Left forelimb (tissue), 1 donor: Measurements from ENCODE around the gene PLCE1.
"Not testable (repeated sequence)": the region's sequence is repeated elsewhere in the genome, so short reads cannot be mapped to it uniquely, and the experiment has no call there.

Experiments used
- DNase-seq: peaks from one replicate; pipeline ENCODE4 v3.0.0-alpha.2; 2018; ENCODE audit warnings: low spot score

Gene PLCE1

DNA sequence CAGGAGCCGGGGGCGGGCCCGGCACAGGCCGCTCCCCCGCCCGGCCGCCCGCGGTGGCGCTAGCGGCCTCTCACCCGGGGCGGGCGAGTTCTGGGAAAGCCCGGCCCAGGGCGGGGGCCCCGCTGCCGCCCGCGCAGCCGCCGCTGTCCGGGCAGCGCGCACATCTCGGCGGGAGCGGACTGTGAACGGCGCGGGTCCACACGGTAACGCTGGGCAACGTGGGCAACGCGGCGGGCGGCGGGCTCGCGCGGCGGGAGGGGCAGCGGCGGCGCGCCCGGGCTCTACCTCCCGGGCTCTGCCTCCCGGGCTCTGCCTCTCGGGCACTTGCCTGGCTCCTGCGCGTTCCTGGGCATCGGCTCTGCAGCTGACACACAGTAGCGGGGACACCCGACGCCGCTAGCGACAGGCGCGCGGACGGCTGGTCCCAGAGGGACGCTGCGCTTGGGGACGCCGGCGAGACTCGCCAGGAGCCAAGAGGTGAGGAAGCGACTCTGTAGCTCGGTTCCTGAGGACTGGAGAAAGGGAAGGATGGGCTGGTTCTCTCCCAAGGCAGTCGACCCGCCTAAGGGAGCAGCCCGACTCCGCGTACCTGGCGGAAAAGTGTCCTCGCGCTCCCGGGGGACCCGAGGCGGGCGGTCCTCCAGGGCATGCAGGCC, at the start of gene PLCE1:
TSS of gene PLCE1 (plus strand) at position 150 of the 656 bp plus-strand sequence. CDS start 37,116 bp downstream, outside the sequence.
- DNase-seq: peak; percentile 81

DNA sequence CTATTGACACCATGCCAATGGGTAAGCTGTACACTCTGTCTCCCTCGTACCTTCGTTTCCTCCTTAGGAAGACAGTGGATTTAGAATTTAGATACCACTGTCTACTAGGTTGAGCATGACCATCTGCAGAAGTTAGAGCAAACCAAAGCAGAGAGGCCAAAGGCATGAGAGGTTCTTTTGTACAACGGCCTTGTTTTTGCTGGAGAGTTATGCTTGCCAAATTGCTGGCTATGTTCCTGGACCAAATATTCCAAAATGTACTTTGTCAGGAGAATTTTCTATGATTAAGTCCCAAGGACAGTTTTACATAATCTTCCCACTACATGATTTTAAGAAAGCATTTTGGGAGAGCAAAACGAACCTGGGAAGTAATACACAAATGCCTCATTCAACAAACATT, 47.9 kb upstream of the PLCE1 start:
- no peak for DNase-seq

DNA sequence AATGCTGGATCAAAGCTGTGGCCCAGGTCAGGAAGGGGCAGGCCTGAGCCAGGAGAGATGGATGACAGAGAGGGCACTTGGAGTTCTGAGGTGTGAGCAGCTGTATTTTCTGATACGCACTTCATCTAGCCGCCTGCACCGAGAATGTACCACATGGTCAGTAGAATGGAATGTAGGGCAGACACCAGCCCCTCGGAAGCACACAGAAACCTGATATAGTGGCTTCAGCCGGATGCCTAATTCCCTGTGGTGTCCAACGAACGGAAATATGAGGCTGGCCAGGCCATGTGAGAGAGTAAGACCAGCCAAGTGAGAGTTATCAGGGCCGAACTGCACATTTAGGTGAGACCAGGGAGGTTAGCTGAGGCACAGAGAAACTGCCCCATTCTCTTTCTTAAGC, 46.7 kb upstream of the PLCE1 start:
- no peak for DNase-seq

DNA sequence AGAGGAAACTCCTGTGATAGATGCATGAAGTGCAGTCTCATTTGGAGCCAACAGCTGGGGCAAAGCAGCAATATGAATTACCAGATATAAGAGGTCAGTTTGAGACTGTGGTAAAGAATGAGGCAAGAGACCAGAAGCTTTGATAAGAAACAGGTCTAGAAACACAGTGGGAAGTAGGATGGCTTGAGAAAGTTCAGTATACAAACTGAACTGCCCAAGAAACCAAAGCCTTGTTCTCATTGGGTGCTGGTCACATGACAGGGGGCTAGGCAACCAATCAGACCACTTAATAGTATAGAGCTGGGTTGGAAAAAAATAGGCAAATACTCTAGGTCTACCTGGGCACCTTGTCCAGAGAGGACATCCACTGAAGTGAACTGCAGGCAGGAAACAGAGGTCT, 46.2 kb upstream of the PLCE1 start:
- DNase-seq: no peak

DNA sequence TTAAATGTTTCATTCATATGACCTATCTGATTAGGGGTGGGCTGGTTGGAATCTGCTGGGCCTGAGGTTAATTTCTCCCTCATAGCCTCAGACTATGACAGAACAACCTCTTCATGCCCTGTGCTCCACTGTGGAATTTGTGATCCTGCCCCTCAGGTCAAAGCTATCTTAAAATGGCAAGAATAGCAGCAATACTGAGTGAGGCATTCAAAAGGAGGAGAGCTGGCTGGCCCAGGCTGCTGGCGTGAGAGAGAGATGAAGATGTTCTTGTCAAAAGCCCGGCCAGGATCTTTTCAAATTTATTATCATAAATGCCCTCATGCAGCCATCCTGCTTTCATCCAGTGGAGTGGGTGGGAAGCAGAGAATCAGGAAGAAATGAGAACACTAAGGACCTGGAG, 41.8 kb upstream of the PLCE1 start:
- no peak for DNase-seq

DNA sequence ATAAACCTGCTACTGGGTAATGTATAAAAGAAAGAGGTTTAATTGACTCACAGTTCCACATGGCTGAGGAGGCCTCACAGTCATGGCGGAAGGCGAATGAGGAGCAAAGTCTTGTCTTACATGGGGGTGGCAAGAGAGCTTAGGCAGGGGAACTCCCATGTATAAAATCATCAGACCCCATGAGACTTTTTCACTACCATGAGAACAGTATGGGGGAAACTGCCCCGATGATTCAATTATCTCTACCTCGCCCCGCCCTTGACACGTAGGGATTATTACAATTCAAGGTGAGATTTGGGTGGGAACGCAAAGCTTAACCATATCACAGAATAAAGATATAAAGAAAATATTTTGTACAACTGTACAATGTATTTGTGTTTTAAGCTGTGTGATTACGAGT, 39.4 kb upstream of the PLCE1 start:
- DNase-seq: no peak

DNA sequence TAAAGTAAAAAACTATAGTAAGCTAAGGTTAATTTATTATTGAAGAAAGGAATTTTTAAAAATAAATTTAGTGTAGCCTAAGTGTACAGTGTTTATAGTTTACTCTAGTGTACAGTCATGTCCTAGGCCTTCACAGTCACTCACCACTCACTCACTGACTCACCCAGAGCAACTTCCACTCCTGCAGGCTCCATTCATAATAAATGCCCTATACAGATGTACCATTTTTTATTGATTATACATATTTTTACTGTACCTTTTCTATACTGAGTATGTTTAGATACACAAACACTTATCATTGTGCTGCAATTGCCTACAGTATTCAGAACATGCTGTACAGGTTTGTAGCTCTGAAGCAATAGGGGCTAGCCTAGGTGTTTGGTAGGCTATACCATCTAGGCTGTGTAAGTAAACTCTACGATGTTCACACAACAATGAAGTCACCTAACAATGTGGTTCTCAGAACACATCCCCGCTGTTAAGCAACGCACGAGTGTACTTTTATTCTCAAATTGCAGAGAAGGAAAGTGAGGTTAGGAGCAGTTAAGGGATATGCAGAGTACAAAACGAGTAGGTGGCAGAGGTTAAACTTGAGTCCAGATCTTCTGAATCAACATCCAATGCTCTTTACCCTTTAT, 38.9 kb upstream of the PLCE1 start:
- DNase-seq: no peak

DNA sequence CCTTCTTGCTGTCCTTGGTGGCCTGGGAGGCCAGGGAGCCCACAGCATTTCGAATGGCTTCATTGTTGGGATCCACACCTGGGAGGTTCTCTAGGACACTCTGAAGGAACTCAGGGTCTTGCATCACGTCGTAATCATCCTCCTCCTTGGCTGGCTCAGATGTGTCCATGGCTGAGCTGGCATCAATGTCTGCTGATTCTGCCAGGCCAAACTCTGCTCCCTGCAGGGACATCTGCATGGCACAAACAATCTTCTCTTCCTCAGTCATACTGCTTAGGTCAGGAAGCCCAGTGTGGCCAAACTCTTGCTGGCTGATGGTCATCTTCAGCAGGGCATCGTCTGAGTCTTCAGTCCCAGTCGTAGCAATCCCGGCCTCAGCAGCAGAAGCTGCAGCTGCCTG, 34.9 kb upstream of the PLCE1 start:
- DNase-seq: no peak

DNA sequence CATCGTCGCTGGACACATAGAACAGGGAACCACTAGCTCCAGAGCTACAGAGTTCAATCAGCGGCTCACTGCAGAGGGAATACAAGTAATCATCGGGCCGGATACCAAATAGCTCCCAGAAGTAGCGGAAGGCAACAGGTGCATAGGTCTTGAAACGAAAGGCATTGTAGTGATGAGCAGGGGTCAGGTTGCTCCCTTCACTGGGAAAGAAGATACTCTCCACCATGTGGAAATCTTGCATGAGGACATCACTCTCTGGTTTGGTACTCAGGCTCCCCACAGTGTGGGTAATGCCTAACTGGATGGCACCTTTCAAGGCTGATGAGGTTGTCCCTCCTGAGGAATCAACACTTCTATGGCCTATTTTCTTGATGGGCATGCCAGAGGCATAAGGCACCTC, 32.7 kb upstream of the PLCE1 start:
- DNase-seq: not testable (repeated sequence)

DNA sequence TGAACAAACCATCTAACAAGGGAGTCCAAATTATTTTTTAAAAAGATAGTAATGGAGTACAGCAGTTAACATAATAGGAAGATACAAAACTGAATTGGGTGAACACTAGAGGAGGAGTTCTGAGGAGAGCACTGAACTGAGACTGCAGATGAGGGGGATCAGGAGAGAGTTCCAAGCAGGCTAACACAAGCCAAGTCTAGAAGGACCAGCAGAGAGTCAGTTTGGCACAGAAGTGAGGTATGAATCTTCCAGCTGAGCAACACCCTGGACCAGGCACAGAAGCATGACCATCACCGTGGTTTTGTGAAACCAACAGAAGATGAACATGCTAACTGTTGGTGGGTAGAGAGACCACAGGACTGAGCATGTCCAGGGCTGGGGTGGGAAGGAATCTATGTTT, 30.8 kb upstream of the PLCE1 start:
- DNase-seq: no peak

DNA sequence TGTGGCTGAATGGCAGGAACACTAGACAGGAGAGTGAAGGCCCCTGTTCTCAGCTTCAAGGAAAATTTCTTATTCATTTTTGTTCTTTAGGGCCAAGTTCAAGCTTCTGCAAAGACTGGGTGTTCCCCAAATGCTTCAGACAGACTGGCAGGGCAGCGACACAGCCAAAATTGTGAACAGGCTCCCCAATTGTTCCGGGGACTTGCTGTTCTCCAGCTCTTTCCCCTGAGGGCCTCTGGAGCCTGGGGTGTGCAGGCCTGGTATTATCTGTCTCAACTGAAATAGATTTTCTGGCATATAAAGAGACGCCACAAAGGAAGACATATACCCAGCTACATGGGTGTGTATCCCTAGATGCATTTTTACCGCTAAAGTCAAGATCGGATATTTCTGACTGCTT, 30.3 kb upstream of the PLCE1 start:
- no peak for DNase-seq

DNA sequence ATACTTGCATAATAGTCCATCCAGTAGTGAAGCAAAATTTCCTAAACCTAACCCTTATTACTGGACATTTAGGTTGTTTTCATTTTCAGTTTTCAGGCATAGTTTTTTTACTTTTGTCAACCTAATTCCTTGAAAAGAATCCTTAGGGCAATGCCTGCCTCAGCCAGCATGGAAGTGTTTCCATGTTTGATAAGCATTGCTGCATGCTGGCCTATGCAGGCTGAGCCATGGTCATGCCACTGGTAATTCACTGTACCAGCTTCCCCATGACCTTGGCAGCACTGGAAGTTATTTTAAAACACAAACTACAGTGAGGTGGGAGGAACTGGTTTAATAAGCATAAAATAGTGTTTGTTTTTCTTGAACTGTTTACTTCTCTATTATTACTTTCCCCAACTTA, 27.8 kb upstream of the PLCE1 start:
- no peak for DNase-seq

DNA sequence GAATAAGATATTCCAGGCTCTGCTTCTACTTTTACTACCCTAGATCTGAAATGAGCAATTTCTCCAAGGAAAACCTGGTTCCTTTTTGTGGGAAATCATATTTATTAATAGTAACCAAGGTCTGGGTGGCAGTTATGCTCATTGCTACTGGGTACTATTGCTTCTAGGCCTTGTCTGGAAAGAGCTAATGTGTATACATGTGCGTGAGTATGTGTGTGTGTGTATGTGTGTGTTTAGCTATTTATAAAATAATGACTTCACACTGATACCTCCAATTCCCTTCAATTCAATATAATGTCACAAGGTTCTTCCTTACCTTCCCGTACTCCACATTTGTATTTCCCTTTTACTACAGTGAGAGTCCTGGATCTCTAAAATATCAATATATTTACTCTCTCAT, 26.0 kb upstream of the PLCE1 start:
- DNase-seq: no peak

DNA sequence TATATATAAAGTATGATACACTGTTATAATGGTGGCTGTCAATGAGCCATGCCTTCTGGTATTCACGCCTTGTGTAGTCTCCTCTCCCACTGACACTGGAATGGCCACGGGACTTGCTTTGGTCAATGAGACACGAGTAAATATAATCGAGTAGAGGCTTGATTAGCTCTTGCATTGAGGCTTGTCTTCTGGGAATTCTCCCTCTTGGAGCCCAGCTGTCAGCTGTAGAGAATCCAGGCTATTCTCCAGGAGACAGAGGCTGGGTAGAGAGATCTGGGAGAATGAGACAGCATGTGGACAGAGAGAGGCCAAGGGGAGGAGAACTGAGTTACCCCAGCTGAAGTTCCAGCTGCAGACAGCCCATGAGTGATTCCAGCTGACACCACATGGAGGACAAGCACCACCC, 25.2 kb upstream of the PLCE1 start:
- DNase-seq: no peak

DNA sequence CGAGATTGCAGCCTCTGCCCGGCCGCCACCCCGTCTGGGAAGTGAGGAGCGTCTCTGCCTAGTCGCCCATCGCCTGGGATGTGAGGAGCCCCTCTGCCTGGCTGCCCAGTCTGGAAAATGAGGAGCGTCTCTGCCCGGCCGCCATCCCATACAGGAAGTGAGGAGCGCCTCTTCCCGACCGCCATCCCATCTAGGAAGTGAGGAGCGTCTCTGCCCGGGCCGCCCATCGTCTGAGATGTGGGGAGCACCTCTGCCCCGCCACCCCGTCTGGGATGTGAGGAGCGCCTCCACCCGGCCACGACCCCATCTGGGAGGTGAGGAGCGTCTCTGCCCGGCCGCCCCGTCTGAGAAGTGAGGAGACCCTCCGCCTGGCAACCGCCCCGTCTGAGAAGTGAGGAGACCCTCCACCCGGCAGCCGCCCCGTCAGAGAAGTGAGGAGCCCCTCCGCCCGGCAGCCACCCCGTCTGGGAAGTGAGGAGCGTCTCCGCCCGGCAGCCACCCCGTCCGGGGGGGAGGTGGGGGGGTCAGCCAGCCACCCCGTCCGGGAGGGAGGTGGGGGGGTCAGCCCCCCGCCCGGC, 23.2 kb upstream of the PLCE1 start:
- DNase-seq: not testable (repeated sequence)

DNA sequence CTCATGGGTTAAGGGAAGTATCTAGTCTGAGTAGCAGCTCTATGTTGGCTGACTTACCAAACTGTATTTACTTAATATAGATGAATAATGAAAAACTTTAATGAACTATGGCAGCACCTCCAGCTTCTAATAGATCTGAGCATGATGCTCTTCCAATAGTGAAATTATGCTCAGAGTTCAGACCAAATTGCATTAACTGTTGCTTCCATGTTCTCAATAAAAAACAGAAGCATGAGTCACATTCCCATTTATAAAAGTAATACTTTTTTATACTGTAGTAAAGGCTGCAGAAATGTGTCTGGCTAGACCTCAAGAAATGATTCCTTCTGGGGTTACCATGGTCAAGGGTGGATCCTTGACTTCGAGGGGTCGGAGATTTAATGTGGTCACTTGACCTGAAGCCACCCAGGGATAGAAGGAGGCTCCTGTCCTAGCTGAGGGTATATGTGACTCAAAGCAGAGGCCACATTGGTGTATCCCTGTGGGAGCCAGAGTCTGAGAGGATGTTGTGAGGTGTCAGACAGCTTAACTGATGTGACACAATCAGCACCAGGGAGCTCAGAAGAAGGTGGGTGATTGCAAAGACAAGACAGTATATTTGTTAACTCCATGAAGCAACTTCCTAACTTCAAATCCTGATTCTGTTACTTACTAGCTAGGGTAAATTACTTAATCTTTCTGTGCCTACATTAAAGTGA, 19.8 kb upstream of the PLCE1 start:
- no peak for DNase-seq

DNA sequence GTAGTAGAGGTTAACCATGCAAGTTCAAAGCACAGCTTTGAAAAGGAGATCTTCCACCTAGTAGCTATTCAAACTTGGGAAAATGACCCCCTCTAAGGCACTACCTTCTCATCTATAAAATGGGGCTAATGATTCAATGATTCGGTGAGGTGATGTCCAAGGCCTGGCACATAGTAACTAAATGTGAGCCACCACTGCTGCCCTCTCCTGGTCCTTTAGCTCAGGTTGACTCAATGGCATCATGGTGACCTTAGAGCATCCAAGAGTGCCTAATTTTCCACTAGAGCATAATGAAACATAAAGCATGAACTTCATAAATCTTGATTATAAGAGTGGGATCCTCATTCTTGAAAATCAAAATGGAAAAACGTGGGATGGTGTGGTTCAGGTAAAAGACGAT, 16.3 kb upstream of the PLCE1 start:
- DNase-seq: no peak

DNA sequence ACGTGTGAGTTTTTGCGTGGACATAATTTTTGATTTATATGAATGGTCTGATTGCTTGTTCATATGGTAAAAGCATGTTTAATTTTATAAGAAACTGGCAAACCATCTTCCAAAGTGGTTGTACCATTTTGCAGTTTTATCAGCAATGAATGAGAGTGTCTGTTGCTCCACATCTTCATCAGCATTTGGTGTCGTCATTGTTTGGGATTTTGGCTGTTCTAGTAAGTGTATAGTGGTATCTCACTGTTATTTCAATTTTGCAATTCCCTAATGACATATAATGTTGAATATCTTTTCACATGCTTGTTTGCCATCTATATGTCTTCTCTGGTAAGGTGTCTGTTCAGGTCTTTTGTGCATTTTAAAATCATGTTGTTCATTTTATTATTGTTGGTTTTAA, 13.2 kb upstream of the PLCE1 start:
- DNase-seq: no peak

DNA sequence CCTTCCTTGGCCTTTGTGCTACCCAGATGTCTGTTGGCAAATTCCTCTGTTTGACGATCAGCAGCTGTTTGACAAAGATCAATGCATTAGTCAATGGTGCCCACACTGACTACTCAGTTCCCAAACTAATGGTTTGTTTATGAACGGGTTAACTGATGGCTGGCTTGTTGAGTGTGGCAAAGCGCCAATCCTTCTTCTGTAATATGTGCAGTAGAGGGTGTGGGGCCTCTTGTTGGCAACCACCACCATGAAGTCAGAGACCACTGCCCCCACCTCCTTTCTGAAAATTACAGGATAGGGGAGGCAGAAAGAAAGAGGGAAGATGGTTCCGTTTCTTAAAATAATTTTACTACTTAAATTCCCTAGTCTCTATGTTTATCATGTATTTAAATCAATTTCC, 2.6 kb upstream of the PLCE1 start:
- no peak for DNase-seq

DNA sequence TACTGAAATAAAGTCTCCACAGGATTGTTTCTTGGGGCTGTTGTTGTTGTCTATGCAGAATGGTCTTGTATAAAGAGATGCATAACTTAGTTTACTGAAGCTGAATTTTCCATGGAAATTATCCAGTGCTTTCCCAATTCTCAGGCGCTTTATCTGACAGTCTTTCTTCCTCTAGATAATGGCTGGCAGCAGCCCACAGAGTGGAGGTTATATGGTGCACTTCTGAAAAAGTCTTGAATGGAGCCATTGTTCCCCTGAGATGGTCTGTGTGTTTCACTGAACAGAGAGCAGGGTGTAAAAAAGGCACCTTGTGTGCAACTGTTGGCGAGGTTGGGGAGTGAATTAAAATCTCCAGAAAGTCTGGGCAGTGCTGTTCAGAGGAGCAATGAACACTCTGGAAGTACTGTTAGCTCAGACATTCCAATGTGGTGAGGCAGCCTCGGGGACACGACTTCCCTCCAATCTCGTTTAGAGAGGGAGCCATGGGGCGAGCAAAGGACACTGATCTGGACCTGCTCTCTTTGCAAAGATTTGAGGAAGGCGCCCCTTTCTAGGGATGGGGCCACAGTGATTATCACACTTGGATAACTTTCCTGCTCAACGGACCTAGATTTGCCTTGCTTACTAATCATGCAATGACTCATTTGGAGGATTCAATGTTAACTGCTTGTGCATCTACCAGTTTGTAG, 2.0 kb upstream of the PLCE1 start:
- DNase-seq: peak; percentile 74

DNA sequence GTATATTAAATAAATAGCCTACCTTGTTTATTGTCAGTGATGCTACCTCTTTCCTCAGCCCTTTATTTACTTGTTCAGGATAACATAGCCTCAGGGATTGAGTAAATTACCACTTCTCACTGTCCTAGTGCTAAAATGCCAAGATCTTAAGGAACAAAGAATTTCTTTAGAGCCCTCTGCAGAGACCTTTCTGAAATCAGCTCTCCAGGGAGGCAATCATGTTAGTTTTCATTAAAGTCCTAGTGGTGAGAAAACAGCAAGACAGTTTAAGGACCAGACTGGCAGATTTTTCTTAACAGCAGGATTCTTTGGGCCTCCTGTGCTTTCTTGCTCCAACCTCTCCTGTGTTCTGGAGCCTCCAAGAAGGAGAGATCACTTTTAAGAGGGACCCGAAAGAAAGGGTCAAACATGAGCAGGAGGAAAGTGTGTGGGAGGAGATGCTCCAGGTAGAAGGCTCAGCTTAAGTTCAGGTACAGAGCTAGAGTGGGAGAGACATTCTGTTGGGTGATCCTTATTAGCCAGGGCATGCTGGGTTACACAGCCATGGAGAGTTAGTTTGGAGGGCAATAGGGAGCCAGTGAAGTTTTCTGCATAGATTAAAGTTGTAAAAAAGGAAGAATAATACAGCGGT, 1.2 kb upstream of the PLCE1 start:
- DNase-seq: no peak

DNA sequence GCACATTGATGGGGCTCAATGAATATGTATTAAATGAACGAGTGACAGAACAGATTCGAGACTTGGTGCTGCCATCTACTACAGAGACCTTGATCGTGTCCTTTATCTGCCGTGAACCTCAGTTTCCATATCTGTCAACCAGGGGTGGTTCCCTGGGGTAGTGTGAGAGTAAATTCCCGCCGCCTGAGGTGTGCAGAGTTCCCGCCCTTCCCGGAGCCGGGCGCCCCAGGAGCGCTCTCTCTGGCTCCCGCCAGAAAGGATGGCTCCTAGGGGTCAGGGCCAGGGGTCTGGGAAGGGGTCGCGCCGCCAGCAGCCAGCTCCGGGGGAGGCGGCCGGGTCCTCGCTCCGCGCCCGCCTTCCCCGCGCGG, 333 bp upstream of the PLCE1 start:
- DNase-seq: no peak
